ENCODE measurements around the gene CASP10. TPM values are rescaled to one million over a fixed set of nuclear protein-coding genes. Genes with fewer than 3 reads are reported as not detected.

The CASP10 gene
- total and polyA plus RNA-seq, 2 of the 8 experiments (the other 6 are each of a cell fraction or from before 2014, with no cell fraction given) = 2.3 to 4.0 TPM

DNA sequence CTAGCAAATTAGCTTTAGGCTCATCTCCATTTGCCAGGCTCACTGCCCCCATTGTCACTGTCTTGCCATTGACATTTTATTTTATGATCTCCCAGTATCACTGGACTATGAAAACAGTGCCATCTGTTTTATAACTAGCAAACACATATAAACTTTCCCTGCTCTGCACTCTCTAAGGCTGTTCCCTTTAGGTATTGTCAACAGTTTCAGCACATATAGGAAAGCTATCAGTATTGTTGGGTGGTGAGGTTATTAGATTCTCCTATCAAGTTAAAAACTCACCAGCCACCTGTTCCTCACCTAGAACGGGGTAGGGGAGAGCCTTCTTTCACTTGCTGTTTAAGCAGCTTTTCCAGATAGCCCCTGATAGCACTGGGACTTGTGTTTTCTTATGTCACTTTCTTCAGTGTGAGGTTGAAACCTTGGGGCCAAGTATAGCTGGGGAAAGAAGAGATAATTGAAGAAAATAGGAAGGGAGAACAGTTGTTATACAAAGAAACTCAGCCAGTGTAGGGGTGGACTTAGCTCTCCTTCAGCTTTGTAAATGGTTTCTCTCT lies 34.4 kb upstream of the CASP10 start:
- no peak overlapping the region for H2BK20ac ChIP-seq (ENCODE audit: low read length)
- no peak overlapping the region for H3K27ac ChIP-seq (ENCODE audit: low read depth, low read length)
- no peak overlapping the region for H3K18ac ChIP-seq (ENCODE audit: extremely low read depth, low read length)
- H4K20me1 ChIP-seq (replicated peaks in 1 of 2; ENCODE audit: control insufficient read depth in 1 of 2, insufficient read depth in 2 of 2, low read length in 2 of 2) = no peaks in the 10 kb centered on the region
- DNase-seq (ENCODE audit: low read depth in 1 of 2, low spot score in 2 of 2) (no peak), FAIRE-seq (no peak)
- H2BK12ac ChIP-seq (ENCODE audit: low read depth, low read length) = no peak overlapping the region
- H3K14ac ChIP-seq (ENCODE audit: insufficient read length) = no peak overlapping the region
- H3K4me3 ChIP-seq (ENCODE audit: extremely low read depth in 1 of 4, insufficient read depth in 2 of 4, low read depth in 3 of 4, low read length in 4 of 4) = no peak overlapping the region
- no peak overlapping the region for H2BK5ac ChIP-seq (ENCODE audit: low read depth, low read length)
- H3K4me2 ChIP-seq (ENCODE audit: insufficient read depth in 1 of 2, low read depth in 2 of 2, low read length in 2 of 2) = no peak overlapping the region
- no peaks in the 10 kb centered on the region for H3K23me2 ChIP-seq (ENCODE audit: low read depth, low read length)
- no peak overlapping the region for H3K56ac ChIP-seq (replicated peaks; ENCODE audit: insufficient read length, low read depth, low read length)
- no peaks in the 10 kb centered on the region for H3K4me1 ChIP-seq (replicated peaks in 1 of 4; ENCODE audit: control insufficient read depth in 3 of 4, insufficient read depth in 4 of 4, low read length in 3 of 4)
- no peaks in the 10 kb centered on the region for H3K79me1 ChIP-seq (ENCODE audit: low read depth, low read length)
- no peak overlapping the region for H4K5ac ChIP-seq (ENCODE audit: insufficient read length, low read depth, low read length)
- H2BK120ac ChIP-seq (replicated peaks; ENCODE audit: low read depth, low read length) = no peak overlapping the region
- H3K9ac ChIP-seq (replicated peaks in 1 of 4; ENCODE audit: extremely low read depth in 1 of 4, low read depth in 3 of 4, low read length in 3 of 4) = no peak overlapping the region
- H3K9me3 ChIP-seq (ENCODE audit: insufficient read depth in 2 of 2, low read depth in 1 of 2, low read length in 1 of 2) = no peaks in the 10 kb centered on the region
- H2AFZ ChIP-seq (ENCODE audit: low read length) = no peak overlapping the region
- H3K23ac ChIP-seq (ENCODE audit: insufficient read length) = no peak overlapping the region
- WGBS, 2 experiments (ENCODE audit: extremely low coverage in 1 of 2, insufficient coverage in 1 of 2, insufficient read length in 1 of 2, insufficient replicate concordance in 2 of 2, low coverage in 1 of 2, low lambda C conversion rate in 2 of 2, missing lambda C conversion rate in 1 of 2) = 88% methylated on average over 1 of the region's 1 CpG; no CpG with 5 or more reads in 1 of the 2 experiments
- H3K36me3 ChIP-seq (ENCODE audit: control insufficient read depth in 2 of 4, insufficient read depth in 4 of 4, low read length in 3 of 4) = no peaks in the 10 kb centered on the region
- ChIA-PET CTCF (ENCODE audit: partially characterized antibody) (interaction anchor here (0.9 to 9.4 kb wide), 5 partner anchors 10 to 83 kb away, joined by 3 to 61 read pairs (median 3); no protein-coding TSS in a partner anchor), POLR2A (ENCODE audit: partially characterized antibody) (interaction anchor here (0.7 kb wide), 1 partner anchor 38 kb away, joined by 3 read pairs; no protein-coding TSS in a partner anchor)
- no peak overlapping the region for H2AK5ac ChIP-seq (ENCODE audit: low read depth, low read length)
- H4K91ac ChIP-seq (replicated peaks; ENCODE audit: insufficient read length, low read length) = no peak overlapping the region
- TF ChIP-seq KDM4A (IDR thresholded peaks at IDR 0.05; ENCODE audit: low read depth, low read length, severe bottlenecking) (no peak), ASH2L (IDR thresholded peaks at IDR 0.05; ENCODE audit: low read length) (no peak), SIN3A (conservative IDR thresholded peaks at IDR 0.05 in 1 of 2, IDR thresholded peaks at IDR 0.05 in 1 of 2; ENCODE audit: low read depth in 1 of 2, low read length in 2 of 2) (no peak), HDAC6 (IDR thresholded peaks at IDR 0.05; ENCODE audit: low read depth, low read length) (no peak), GTF2F1 (IDR thresholded peaks at IDR 0.05; ENCODE audit: borderline replicate concordance, low read depth, low read length) (no peak), CBX8 (IDR thresholded peaks at IDR 0.05; ENCODE audit: borderline replicate concordance, low read depth, low read length) (no peak), RFX5 (IDR thresholded peaks at IDR 0.05; ENCODE audit: borderline replicate concordance, low read depth, low read length) (no peak)
- H4K8ac ChIP-seq (ENCODE audit: extremely low read depth, insufficient read depth, low read length) = no peak overlapping the region
- H3K27me3 ChIP-seq (replicated peaks in 1 of 4; ENCODE audit: control insufficient read depth in 3 of 4, extremely low read depth in 1 of 4, insufficient read depth in 3 of 4, low read length in 3 of 4) = no peaks in the 10 kb centered on the region
- no peak overlapping the region for H2BK15ac ChIP-seq (ENCODE audit: low read length)
- no peak overlapping the region for H3K4ac ChIP-seq (replicated peaks; ENCODE audit: insufficient read length, low read depth, low read length)
- H3K79me2 ChIP-seq (ENCODE audit: control insufficient read depth in 1 of 2, insufficient read depth in 2 of 2, low read length in 2 of 2) = no peaks in the 10 kb centered on the region

Data from H1 (cell line).